ENCODE results near the gene CD2AP.

The CD2AP gene

GRCh38 chr6:47477497-47478232, at the start of gene CD2AP:
TSS of gene CD2AP (plus strand) at chr6:47477789. CDS start at chr6:47478245, 456 bp downstream.
- peak; percentile 90 for DNase-seq
- 0 out of 2 replicates have a peak, but pooled peaks cover 9% of the 10 kb centered on the region for H3K4me1 ChIP-seq (ENCODE audit: low read length)
- peak within 1 kb of the TSS; percentile 82 for H2AFZ ChIP-seq (ENCODE audit: low read length)

GRCh38 chr6:47428288-47428687, 49.3 kb upstream of the CD2AP start:
- no peaks in the 10 kb centered on the region for H3K9me2 ChIP-seq (replicated peaks; ENCODE audit: insufficient read depth, low read length)
- no peak overlapping the region for H3K9ac ChIP-seq (ENCODE audit: low read length)
- DNase-seq = no peak
- no peaks in the 10 kb centered on the region for H4K20me1 ChIP-seq (ENCODE audit: insufficient read depth, low read length)
- H3K4me1 ChIP-seq (ENCODE audit: low read length) = peaks cover 7% of the 10 kb centered on the region; the same call in 1 of the 2 replicates
- no peaks in the 10 kb centered on the region for H3K36me3 ChIP-seq (replicated peaks; ENCODE audit: insufficient read depth, low read length)
- no peak overlapping the region for H3K4me2 ChIP-seq (ENCODE audit: low read depth, low read length)
- H3K27me3 ChIP-seq (replicated peaks; ENCODE audit: insufficient read depth, low read length) = no peaks in the 10 kb centered on the region
- no peak overlapping the region for H2AFZ ChIP-seq (ENCODE audit: low read length)
- H3K4me3 ChIP-seq (ENCODE audit: low read length) = no peak overlapping the region
- TF ChIP-seq EZH2 (optimal IDR thresholded peaks at IDR 0.05; ENCODE audit: low read depth, low read length) = no peak
- no peak for TF ChIP-seq CTCF (IDR thresholded peaks at IDR 0.05; ENCODE audit: low read length)
- TF ChIP-seq EZH2phosphoT487 (IDR thresholded peaks at IDR 0.05; ENCODE audit: low read length) = no peak
- H3K9me3 ChIP-seq (replicated peaks; ENCODE audit: insufficient read depth, low read length) = no peaks in the 10 kb centered on the region
- no peaks in the 10 kb centered on the region for H3K79me2 ChIP-seq (ENCODE audit: low read length)
- no peaks in the 10 kb centered on the region for H3F3A ChIP-seq (ENCODE audit: insufficient read depth, low read length)
- H3K27ac ChIP-seq (ENCODE audit: low read length) = no peak overlapping the region

More at GRCh38 chr6:47477497-47478232, at the start of gene CD2AP:
- H3K79me2 ChIP-seq (ENCODE audit: low read length) = peaks cover 43% of the 10 kb centered on the region
- peaks cover 2% of the 10 kb centered on the region; the same call in 1 of the 2 replicates for H4K20me1 ChIP-seq (ENCODE audit: insufficient read depth, low read length)
- H3K4me3 ChIP-seq (ENCODE audit: low read length) = peak within 1 kb of the TSS; percentile 70
- H3K4me2 ChIP-seq (ENCODE audit: low read depth, low read length) = peak within 1 kb of the TSS; percentile 89
- H3K36me3 ChIP-seq (replicated peaks; ENCODE audit: insufficient read depth, low read length) = no peaks in the 10 kb centered on the region
- H3K9ac ChIP-seq (ENCODE audit: low read length) = peak within 1 kb of the TSS; percentile 96
- no peak for TF ChIP-seq EZH2phosphoT487 (IDR thresholded peaks at IDR 0.05; ENCODE audit: low read length)
- TF ChIP-seq EZH2 (optimal IDR thresholded peaks at IDR 0.05; ENCODE audit: low read depth, low read length) = no peak
- no peak for TF ChIP-seq CTCF (IDR thresholded peaks at IDR 0.05; ENCODE audit: low read length)
- H3K9me2 ChIP-seq (replicated peaks; ENCODE audit: insufficient read depth, low read length) = no peaks in the 10 kb centered on the region
- H3F3A ChIP-seq (ENCODE audit: insufficient read depth, low read length) = peaks cover 14% of the 10 kb centered on the region; the same call in 1 of the 2 replicates
- no peaks in the 10 kb centered on the region for H3K27me3 ChIP-seq (replicated peaks; ENCODE audit: insufficient read depth, low read length)
- peak within 1 kb of the TSS; percentile 96 for H3K27ac ChIP-seq (ENCODE audit: low read length)
- H3K9me3 ChIP-seq (replicated peaks; ENCODE audit: insufficient read depth, low read length) = no peaks in the 10 kb centered on the region

DNA sequence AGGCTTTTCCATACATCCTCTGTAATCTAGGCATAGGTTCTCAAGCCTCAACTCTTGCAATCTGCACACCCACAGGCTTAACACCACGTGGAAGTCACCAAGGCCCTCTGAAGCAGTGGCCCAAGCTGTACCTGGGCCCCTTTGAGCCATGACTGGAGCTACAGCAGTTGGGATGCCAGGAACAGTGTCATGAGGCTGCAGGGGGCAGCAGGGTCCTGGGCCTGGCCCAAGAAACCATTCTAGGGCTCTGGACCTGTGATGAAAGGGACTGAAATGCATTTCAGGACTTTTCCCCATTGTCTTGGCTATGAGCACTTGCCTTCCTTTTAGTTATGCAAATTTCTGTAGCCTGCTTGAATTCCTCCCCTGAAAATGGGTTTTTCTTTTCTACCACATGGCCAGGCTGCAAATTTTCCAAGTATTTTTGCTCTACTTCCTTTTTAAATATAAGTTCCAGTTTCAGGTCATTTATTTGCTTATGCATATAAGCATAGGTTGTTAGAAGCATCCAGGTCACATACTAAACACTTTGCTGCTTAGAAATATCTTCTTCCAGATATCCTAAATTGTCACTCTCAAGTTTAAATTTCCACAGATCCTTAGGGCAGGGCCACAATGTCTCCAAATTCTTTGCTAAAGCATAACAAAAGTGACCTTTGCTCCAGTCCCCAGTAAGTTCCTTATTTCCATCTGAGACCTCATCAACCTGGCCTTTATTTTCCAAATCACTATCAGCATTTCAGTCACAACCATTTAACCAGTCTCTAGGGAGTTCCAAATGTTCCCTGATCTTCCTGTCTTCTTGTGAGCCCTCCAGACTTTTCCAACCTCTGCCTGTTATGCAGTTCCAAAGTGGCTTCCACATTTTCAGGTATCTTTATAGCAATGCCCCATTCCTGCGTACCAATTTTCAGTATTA, 48.6 kb upstream of the CD2AP start:
- Histone ChIP-seq H3K79me2 (ENCODE audit: low read length) (no peaks in the 10 kb centered on the region), H3K27me3 (replicated peaks; ENCODE audit: insufficient read depth, low read length) (no peaks in the 10 kb centered on the region), H3K4me2 (ENCODE audit: low read depth, low read length) (no peak overlapping the region), H3K9me3 (replicated peaks; ENCODE audit: insufficient read depth, low read length) (no peaks in the 10 kb centered on the region), H3F3A (ENCODE audit: insufficient read depth, low read length) (no peaks in the 10 kb centered on the region), H3K27ac (ENCODE audit: low read length) (no peak overlapping the region), H3K4me1 (ENCODE audit: low read length) (peaks cover 7% of the 10 kb centered on the region; the same call in 1 of the 2 replicates), H3K9me2 (replicated peaks; ENCODE audit: insufficient read depth, low read length) (no peaks in the 10 kb centered on the region), H2AFZ (ENCODE audit: low read length) (no peak overlapping the region), H3K9ac (ENCODE audit: low read length) (no peak overlapping the region), H3K4me3 (ENCODE audit: low read length) (no peak overlapping the region), H3K36me3 (replicated peaks; ENCODE audit: insufficient read depth, low read length) (no peaks in the 10 kb centered on the region), H4K20me1 (ENCODE audit: insufficient read depth, low read length) (no peaks in the 10 kb centered on the region)
- no peak for DNase-seq
- TF ChIP-seq CTCF (IDR thresholded peaks at IDR 0.05; ENCODE audit: low read length) (no peak), EZH2 (optimal IDR thresholded peaks at IDR 0.05; ENCODE audit: low read depth, low read length) (no peak), EZH2phosphoT487 (IDR thresholded peaks at IDR 0.05; ENCODE audit: low read length) (no peak)
